ENCODE results near the gene FAM83E. TPM values are rescaled to one million over a fixed set of nuclear protein-coding genes. Genes with fewer than 3 reads are reported as not detected.

Gene FAM83E
- total RNA-seq, 1 donor from 2014 or later = 31.1 TPM

DNA sequence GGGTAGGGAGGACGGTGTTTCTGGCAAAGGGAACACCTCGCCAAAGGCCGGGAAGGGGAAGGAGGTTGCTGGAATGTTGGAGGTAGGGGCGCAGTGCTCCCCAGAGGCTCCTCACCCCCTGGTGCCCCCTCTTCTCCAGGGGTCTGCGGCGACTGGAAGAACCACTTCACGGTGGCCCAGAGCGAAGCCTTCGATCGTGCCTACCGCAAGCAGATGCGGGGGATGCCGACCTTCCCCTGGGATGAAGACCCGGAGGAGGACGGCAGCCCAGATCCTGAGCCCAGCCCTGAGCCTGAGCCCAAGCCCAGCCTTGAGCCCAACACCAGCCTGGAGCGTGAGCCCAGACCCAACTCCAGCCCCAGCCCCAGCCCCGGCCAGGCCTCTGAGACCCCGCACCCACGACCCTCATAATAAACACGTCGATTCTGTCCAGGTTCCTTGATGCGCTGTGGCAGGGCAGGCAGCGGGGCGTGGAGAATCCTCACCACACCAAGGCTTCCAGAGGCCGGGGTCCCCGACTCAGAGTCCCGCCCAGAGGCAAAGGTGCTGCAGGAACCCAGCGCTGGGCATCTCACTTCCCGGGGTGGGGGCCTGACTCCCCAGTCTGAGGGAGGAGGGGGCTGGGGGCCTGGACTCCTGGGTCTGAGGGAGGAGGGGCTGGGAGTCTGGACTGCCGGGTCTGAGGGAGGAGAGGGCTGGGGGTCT lies 15.7 kb downstream of the FAM83E start:
- no peak for TF ChIP-seq CTCF (IDR thresholded peaks at IDR 0.05)
- intact Hi-C loops (cut with DNase I) = no loop called here
- DNase-seq (no peak), ATAC-seq (no peak)
- Histone ChIP-seq H3K4me3 (no peak overlapping the region), H3K27ac (no peak overlapping the region), H3K27me3 (no peaks in the 10 kb centered on the region), H3K4me1 (no peaks in the 10 kb centered on the region), H3K9me3 (no peaks in the 10 kb centered on the region), H3K36me3 (no peaks in the 10 kb centered on the region)

DNA sequence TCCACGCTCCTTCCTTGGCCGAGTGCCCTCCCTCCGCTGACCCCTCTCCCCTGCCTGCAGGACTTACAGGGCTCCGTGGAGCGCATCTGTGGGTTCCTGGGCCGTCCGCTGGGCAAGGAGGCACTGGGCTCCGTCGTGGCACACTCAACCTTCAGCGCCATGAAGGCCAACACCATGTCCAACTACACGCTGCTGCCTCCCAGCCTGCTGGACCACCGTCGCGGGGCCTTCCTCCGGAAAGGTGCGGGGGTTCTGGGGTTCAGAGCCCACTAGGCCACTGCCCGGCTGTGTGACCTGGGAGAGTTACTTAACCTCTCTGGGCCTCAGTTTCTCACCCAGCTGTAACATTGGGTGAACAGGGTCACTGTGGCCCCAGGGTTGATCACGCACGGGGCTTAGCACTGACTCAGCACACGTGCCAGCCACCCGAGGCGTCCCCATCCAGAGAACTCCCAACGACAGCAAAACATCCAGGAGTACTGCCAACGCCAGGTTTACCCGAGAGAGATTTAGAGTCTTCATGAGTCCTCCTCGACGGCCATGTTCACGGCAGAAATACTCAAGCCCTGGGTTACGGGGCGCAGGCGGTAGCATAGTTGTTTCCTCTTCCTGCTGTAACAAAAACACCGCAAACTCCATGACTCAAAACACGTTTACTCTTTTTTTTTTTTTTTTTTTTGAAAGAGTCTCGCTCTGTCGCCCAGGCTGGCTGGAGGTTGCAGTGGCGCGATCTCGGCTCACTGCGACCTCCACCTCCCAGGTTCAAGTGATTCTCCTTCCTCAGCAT lies 18.0 kb downstream of the FAM83E start:
- Histone ChIP-seq H3K4me1 (no peaks in the 10 kb centered on the region), H3K36me3 (no peaks in the 10 kb centered on the region), H3K27ac (no peak overlapping the region), H3K4me3 (no peak overlapping the region), H3K27me3 (no peaks in the 10 kb centered on the region), H3K9me3 (no peaks in the 10 kb centered on the region)
- no peak for TF ChIP-seq CTCF (IDR thresholded peaks at IDR 0.05)
- ATAC-seq (no peak), DNase-seq (no peak)
- intact Hi-C loops (cut with DNase I) = no loop called here

GRCh38 chr19:48596237-48596636 lies 18.6 kb downstream of the FAM83E start:
- Histone ChIP-seq H3K4me3 (no peak overlapping the region), H3K9me3 (no peaks in the 10 kb centered on the region), H3K4me1 (no peaks in the 10 kb centered on the region), H3K27ac (no peak overlapping the region), H3K27me3 (no peaks in the 10 kb centered on the region), H3K36me3 (no peaks in the 10 kb centered on the region)
- DNase-seq = no peak
- intact Hi-C loops (cut with DNase I) = no loop called here
- ATAC-seq = no peak
- no peak for TF ChIP-seq CTCF (IDR thresholded peaks at IDR 0.05)

GRCh38 chr19:48595833-48596232 lies 19.0 kb downstream of the FAM83E start:
- H3K9me3 ChIP-seq = no peaks in the 10 kb centered on the region
- H3K27me3 ChIP-seq = no peaks in the 10 kb centered on the region
- no peak for DNase-seq
- ATAC-seq = no peak
- no peak overlapping the region for H3K27ac ChIP-seq
- H3K4me3 ChIP-seq = no peak overlapping the region
- intact Hi-C loops (cut with DNase I) = no loop called here
- no peaks in the 10 kb centered on the region for H3K36me3 ChIP-seq
- TF ChIP-seq CTCF (IDR thresholded peaks at IDR 0.05) = no peak
- H3K4me1 ChIP-seq = no peaks in the 10 kb centered on the region

GRCh38 chr19:48595171-48595570 lies 19.7 kb downstream of the FAM83E start:
- Histone ChIP-seq H3K4me1 (no peaks in the 10 kb centered on the region), H3K27me3 (no peaks in the 10 kb centered on the region), H3K36me3 (no peaks in the 10 kb centered on the region), H3K27ac (no peak overlapping the region), H3K4me3 (no peak overlapping the region), H3K9me3 (no peaks in the 10 kb centered on the region)
- ATAC-seq = no peak
- no peak for DNase-seq
- TF ChIP-seq CTCF (IDR thresholded peaks at IDR 0.05) = no peak
- intact Hi-C loops (cut with DNase I) = no loop called here

Data from upper lobe of right lung (tissue), 1 donor.